Erythroblast (primary cell): ENCODE results near the gene SLC38A5.

Experiments used
- GATA1 ChIP-seq: IDR thresholded peaks from 2 replicates; pipeline ENCODE4 v1.6.1; 2011; ENCODE audit warnings: low read depth, mild to moderate bottlenecking, control low read depth, low read length, moderate library complexity
- POLR2A ChIP-seq: IDR thresholded peaks from 2 replicates; pipeline ENCODE4 v1.6.1; 2011; ENCODE audit warnings: mild to moderate bottlenecking, low read length

DNA sequence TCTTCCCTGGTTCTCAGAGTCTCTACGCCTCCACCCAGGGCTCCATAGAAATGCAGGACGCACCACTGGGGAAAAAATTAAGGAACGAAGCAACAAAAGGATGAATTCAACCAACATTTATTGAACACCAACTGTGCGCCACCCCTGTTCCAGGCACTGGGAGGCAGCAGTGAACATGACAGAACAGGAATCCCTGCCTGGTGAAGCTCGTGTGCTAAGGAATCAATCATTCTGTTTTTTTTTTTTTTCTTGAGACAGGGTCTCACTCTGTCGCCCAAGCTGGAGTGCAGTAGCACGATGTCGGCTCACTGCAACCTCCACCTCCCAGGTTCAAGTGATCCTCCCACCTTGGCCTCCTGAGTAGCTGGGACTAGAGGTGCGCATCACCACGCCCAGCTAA, 4.1 kb upstream of the SLC38A5 start:
- TF ChIP-seq POLR2A (no peak), GATA1 (no peak)
